Activated gamma-delta T cell (primary cell): ENCODE measurements around the gene TMIE.

Source experiments
- DNase-seq: peaks from one replicate; lab custom pipeline; 2025; lab: John Stamatoyannopoulos, UW

Gene TMIE

GRCh38 chr3:46708401-46709156, 7.4 kb downstream of the TMIE start:
- no peak for DNase-seq

GRCh38 chr3:46709157-46709654, 8.0 kb downstream of the TMIE start:
- no peak for DNase-seq

DNA sequence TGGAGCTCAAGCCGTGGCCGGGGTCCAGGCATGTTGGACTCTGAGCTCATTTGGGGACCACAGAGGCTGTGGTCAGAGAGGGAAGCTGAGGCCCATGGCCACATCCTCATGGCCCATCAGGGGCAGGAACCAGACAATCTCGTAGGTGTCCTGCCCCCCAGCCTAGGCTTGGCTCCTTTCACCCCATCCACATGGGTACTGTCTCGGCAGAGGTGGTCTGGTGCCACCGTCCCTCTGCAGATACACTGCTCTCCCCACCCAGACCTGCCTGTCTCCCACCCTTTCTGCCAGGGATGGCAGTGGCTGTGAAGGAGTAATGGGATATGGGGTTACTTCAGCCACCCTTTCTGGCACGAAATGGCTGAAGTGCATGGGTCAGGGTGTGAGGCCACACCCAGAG, 8.5 kb downstream of the TMIE start:
- DNase-seq, result no peak

GRCh38 chr3:46710229-46710628, 9.0 kb downstream of the TMIE start:
- DNase-seq, result no peak

DNA sequence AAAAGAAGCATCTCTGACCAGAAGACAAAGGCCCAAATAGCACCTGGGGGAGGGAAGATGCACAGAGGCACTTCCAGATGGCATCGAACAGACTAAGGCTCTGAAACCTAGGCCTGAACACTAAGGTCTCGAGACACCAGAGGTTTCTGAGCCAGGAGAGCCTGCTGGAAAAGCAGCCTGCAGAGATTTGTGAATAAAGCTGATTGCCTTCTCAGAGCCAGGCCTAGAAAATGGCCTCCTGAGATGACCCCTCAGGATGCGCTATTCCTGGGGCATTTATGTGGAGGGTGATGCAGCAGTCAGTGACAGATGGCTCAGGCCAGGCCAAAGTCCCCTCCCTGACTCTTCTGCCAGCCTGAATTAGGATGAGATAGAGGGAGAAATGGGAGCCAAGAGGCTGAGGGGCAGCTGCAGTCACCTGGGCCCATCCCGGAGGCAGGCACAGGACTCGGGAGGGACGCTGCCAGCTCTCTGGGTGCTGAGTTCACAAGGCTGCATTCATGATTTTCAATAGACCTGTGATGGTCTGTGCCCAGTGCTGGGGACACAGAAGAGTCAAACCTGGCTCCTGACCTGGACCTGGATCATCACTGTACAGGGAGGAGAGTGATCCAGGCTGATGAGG, 9.6 kb downstream of the TMIE start:
- DNase-seq, result no peak

DNA sequence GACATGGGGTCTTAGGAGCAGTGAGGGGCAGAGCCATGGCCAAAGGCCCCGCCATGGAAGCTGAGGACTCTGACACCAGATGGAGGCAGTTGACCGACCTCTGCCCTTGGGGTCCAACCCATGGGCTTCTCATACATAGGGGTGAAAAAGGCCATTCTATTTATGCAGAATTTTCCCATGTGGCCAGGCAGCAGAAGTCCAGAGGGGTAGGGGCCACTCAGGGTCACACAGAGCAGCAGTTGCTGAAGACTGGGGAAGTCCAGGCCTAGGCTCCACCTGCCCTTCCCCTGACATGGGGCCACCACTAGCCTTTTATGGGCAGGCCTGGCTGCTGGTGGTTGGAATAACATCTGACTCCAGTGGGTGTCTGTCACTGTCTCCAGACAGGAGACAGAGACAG, 10.1 kb downstream of the TMIE start:
- DNase-seq, result no peak

DNA sequence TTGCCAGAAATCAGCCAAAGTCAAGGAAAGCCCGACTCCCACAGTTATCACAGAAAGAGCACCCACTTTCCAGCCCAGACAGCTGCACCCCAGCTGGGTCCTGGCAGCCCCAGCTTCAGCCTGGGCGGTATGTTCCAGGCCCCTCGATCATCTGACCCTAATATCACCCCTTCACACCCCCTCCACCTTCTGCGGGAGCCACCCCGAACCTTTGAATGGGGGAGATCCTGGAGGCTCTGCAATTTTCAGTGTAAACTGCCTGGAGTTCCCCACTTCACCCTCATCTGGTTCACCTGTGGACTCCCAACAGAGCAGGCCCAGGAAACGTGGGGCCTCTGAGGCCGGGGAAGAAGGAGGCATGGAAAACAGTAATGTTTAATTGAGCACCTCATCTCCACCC, 10.6 kb downstream of the TMIE start:
- no peak for DNase-seq

GRCh38 chr3:46712191-46713049, 11.2 kb downstream of the TMIE start:
- DNase-seq, result no peak

GRCh38 chr3:46713050-46713897, 12.1 kb downstream of the TMIE start:
- DNase-seq, result no peak

DNA sequence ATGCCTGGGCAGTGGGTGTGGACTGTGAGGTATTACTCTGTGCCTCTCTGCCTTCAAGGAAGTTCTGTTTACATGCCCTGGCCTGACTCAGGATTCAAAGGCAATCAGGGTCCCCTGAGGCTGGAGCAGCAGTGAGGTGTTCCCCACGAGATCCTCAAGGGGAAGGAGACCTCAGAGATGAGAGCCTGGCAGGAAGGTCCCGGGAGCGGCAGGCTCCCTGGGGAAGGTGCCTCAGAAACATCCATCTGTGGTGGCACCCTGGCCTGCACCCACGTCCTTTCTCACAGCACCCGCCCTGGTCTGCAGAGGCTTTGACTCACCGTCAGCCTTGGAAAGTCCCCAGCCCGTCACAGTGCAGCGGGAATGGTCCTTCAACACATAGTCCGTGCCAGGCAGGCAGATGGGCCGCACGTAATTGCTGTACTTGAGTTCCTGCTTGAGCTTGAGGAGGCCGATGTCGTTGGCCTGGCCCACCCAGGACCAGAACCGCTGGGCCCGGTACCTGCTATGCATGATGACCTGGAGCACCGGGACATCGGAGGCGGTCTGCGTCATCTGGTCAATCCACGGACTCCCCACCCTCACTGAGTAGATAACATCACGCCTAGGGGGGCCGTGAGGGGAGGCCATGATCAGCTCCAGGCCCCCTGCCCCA, 12.8 kb downstream of the TMIE start:
- DNase-seq, result no peak

DNA sequence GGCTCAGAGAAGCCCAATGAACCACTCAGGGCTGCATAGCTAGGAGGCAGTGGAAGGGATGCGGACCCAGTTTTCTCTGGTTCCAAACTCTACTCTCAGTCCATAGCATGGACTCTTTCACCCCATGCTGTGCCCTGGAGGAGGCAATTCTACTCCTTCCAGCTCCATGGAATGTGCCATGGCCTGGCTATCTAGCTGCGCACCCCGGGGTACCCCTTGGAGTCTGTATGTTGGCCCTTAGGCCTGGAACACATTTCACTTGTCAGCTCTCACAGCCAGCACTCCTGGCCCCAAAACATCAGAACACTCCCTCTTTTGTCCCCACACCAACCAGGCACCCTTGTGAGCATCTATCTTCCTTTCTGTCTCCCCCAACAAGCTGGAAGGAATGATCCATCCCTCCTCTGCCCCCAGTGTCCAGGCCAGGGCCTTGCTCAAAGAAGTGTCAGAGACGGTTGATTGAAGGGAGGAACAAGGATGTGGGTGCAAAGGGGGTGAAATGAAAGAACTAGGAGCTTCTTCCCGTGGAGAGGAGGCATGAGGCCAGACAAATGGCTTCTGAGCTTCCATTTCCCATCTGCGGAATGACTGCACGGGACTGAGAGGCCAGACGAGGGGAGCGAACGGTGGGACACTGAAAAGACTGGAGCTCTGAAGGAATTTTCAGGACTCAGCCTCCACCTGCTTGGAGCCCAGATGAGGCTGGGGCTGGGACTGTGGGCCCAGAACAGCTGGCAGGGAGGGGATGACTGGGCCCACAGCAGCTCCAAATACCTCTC, 13.7 kb downstream of the TMIE start:
- no peak for DNase-seq

- no peak for DNase-seq
These were observed 14.4 kb downstream of the TMIE start for GRCh38 chr3:46715507-46716175.

DNA sequence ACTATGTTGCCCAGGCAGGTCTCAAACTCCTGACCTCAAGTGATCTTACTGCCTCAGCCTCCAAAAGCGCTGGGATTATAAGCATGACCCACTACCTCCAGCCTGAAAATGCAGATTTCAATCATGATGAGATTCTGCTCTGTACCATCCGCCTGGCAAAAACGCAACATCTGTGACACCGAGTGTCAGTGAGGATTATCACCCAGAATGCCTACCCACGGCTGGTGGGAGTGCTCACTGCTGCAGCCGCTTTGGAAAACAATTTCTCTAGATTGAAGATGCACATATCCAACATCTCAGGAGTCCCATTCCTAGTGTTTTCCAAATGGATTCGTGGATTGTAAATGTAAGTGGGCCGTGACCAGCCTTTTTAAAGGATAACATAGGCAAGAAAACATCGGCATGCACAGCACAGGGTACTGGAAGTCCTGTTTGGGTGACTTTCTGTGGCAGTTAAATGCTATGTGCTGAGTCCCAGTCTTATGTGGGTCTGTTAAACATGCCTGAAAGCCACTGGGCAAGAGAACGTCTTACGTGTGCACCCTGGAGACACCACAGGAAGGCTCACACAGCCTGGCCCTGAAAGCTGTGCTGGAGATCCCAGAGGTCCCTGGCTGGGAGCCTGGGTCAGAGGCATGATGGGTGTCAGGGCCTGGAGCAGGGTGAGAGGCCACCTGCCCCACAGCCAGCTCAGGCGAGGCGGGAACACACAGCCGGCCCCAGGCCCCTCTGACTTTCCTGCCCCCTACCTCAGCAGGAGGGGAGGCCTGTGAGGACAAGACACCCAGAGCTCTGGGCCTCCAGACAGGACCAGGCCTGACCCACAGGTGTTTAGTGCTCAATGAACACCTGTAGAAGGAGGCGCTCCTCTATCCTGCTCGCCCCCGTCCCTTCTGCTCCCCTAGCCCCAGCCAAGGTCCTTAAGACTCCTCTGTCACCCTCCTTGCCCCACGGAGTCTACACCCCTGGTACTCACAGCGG, 15.6 kb downstream of the TMIE start:
- no peak for DNase-seq

DNA sequence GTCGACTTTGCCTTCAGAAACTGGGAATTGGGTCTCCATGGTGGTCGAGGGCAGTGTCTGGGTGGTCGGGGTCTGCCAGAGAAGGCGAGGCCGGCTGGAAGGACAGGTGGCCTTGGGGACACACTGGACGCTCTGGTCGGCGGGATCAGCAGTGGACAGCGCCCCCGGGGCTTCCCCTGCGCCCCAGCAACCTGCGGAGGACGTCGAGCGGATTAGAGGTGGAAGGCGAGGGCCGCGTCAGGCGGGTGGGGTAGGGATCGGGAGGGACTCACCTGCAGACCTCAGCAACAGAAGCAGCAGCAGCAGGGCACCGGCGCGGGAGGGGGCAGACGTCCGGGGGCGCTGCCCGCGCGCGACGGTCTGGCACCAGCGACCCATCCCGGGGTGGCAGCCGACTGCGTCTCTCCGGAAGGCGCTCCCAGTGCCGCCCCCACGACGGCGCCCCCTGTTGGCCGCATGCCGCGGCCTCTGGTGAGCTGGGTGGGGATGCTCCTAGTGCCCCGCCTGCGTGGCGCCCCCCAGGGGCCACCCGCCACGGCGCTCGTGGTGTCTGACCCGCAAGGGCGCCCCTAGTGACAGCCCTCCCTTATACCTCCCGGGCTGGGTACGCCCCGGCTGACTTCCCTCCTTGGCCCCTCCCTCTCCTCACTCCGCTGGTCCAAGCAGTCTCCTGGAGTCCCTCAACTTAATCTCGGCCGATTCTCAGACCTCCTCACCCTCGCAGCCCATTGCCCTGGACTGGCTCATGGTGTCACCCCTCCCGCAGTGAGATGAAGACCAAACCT, 16.4 kb downstream of the TMIE start, which contains the start of gene PRSS50:
TSS of gene PRSS50 (minus strand) at position 423 of the 785 bp plus-strand sequence. CDS start at position 378, 45 bp downstream.
- no peak for DNase-seq

DNA sequence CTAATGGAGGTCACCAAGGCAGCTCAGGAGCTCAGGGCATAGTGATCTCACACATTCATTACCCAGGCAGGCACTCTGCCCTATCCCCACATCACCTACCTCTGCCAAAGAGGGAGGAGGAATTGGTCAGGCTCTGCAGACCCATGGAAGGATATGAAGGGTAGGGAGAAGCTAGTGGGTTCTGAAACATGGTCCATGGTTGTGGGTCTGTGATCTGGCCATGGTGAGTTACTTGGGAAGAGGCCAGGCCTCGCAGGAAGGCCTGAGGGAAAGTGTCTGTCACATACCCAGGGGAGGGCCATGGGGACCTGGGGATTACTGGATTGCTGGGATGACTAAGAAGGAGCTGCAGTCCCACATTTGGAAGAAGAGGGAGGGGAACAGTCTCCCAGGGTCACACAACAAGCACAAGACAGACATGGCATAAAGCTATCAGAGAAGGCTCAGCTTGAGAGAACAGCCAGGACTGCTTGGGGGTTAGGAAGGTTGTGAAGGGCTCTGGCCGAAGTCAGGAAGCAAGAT, 17.9 kb downstream of the TMIE start:
- no peak for DNase-seq

DNA sequence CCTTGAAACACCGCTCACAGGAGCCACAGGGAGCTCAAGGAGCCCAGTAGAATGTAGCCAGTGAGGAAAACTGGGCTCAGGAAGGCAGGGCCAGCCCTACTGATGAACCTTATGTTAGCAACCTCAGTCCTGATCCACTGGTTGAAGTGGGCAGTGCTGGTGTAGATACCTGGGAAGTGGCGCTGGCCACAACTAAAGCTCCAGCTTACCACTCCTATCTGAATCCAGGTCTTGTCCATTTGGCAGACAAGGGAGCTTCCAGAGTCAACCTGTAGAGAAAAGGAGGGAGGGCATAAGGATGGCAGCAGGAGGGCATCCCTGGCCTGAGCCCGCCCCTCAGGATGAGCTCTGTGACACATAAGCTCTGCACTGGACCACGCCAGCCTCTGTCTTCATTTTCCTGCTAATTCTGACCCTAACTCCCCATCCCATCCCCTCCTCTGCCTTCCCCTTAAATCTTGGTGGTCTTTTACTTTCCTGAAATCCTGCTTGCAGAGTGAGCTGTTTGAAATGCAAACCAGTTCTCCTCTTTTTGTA, 18.6 kb downstream of the TMIE start:
- DNase-seq, result no peak

DNA sequence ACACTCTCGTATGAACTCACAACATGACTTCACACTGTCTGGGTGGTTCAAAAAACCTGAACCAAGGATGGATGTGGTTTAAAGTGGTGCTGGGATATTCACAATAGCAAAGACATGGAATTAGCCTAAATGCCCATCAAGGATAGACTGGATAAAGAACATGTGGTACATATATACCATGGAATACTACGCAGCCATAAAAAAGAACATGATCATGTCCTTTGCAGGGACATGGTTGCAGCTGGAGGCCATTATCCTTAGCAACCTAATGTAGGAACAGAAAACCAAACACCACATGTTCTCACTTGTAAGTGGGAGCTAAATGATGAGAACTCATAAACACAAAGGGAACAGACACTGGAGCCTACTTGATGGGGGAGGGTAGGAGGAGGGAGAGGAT, 19.8 kb downstream of the TMIE start:
- DNase-seq, result no peak
